HG03060 (cell line): ENCODE measurements around the gene SHISA5.
A peak's percentile ranks its signal among the peaks of the same experiment; 100 is the strongest.
"Not testable (repeated sequence)": the region's sequence is repeated elsewhere in the genome, so short reads cannot be mapped to it uniquely, and the experiment has no call there.

Source experiments
- ATAC-seq: cut with Tn5 transposase; IDR thresholded peaks from one replicate; pipeline ENCODE4 v1.9.1; 2021; ENCODE audit warnings: low read depth, moderate number of reproducible peaks; ENCODE audit not compliant: unreplicated experiment

SHISA5 gene

GRCh38 chr3:48463703-48464102 lies 40.3 kb downstream of the SHISA5 start:
- no peak for ATAC-seq

GRCh38 chr3:48461767-48462166 lies 42.2 kb downstream of the SHISA5 start:
- ATAC-seq, result not testable (repeated sequence)

- ATAC-seq, result no peak
Observed at GRCh38 chr3:48460517-48460902, 43.5 kb downstream of the SHISA5 start.

GRCh38 chr3:48459773-48460516 lies 44.0 kb downstream of the SHISA5 start:
- ATAC-seq, result no peak

GRCh38 chr3:48459331-48459730 lies 44.6 kb downstream of the SHISA5 start:
- no peak for ATAC-seq

- ATAC-seq, result no peak
Observed at GRCh38 chr3:48456456-48456855, 47.5 kb downstream of the SHISA5 start.

GRCh38 chr3:48451270-48451669 lies 52.7 kb downstream of the SHISA5 start:
- ATAC-seq, result no peak

- no peak for ATAC-seq
Observed at GRCh38 chr3:48446425-48447193, 57.4 kb downstream of the SHISA5 start, which contains the start of gene ATRIP. Gene ATRIP (plus strand): TSS chr3:48446737. CDS start chr3:48446846, 109 bp downstream.

- ATAC-seq, result no peak
Observed at GRCh38 chr3:48446043-48446424, 57.9 kb downstream of the SHISA5 start.

GRCh38 chr3:48445277-48445882 lies 58.6 kb downstream of the SHISA5 start:
- ATAC-seq, result no peak

GRCh38 chr3:48441940-48442339 lies 62.0 kb downstream of the SHISA5 start:
- ATAC-seq, result no peak

- no peak for ATAC-seq
Observed at GRCh38 chr3:48440590-48440958, 63.4 kb downstream of the SHISA5 start.

- ATAC-seq, result peak; percentile 90
Observed at GRCh38 chr3:48439820-48440589, 64.0 kb downstream of the SHISA5 start, which contains the start of the genes CCDC51 and TMA7. Gene CCDC51 (minus strand): TSS chr3:48440119. CDS start chr3:48435128, 4,991 bp downstream. Gene TMA7 (plus strand): TSS chr3:48440257. CDS start chr3:48440297, 40 bp downstream.

GRCh38 chr3:48437812-48438211 lies 66.2 kb downstream of the SHISA5 start:
- no peak for ATAC-seq

- ATAC-seq, result no peak
Observed at GRCh38 chr3:48436855-48437254, 67.1 kb downstream of the SHISA5 start.

- ATAC-seq, result no peak
Observed at GRCh38 chr3:48436477-48436787, 67.5 kb downstream of the SHISA5 start.

- ATAC-seq, result no peak
Observed at GRCh38 chr3:48435774-48436476, 68.0 kb downstream of the SHISA5 start.

- ATAC-seq, result no peak
Observed at GRCh38 chr3:48435223-48435595, 68.8 kb downstream of the SHISA5 start.

GRCh38 chr3:48434591-48435222 lies 69.3 kb downstream of the SHISA5 start:
- ATAC-seq, result no peak
